ENCODE results near the gene MRRF.

DNA sequence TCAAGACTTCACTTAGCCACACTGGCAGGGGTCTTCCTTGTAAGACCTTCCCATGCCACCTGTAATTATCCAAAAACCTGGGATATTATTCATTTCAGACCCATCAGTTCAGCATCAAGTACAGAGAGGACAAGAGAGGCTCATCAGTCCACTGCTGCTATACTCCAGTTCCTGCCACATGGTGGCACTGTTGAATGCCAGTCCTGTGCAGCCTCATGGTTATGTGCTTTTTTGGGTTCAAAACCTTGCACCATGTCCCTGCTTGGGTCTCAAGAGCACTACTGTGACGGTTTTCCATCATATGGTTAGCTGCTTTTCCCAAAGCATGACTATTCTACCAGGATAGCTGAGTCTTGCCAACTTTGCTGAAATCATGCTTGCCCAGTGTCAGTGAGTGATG is 114.7 kb downstream of the MRRF start:
- no peak for TF ChIP-seq POLR2AphosphoS5 (IDR thresholded peaks at IDR 0.05; ENCODE audit: low read depth)
- TF ChIP-seq, protein P1, sequence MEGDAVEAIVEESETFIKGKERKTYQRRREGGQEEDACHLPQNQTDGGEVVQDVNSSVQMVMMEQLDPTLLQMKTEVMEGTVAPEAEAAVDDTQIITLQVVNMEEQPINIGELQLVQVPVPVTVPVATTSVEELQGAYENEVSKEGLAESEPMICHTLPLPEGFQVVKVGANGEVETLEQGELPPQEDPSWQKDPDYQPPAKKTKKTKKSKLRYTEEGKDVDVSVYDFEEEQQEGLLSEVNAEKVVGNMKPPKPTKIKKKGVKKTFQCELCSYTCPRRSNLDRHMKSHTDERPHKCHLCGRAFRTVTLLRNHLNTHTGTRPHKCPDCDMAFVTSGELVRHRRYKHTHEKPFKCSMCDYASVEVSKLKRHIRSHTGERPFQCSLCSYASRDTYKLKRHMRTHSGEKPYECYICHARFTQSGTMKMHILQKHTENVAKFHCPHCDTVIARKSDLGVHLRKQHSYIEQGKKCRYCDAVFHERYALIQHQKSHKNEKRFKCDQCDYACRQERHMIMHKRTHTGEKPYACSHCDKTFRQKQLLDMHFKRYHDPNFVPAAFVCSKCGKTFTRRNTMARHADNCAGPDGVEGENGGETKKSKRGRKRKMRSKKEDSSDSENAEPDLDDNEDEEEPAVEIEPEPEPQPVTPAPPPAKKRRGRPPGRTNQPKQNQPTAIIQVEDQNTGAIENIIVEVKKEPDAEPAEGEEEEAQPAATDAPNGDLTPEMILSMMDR (IDR thresholded peaks at IDR 0.05; ENCODE audit: insufficient read depth, low read length) = peak; percentile 35
